HUDEP-2 (cell line): Measurements from ENCODE around the gene TOM1.
"Not testable (repeated sequence)": the region's sequence is repeated elsewhere in the genome, so short reads cannot be mapped to it uniquely, and the experiment has no call there.

Source experiments
- DNase-seq, 76 experiments: peaks; one replicate each; lab custom pipeline; 2025; ENCODE audit not compliant: unreplicated experiment in 76 of 76; lab: John Stamatoyannopoulos, UW

The TOM1 gene

DNA sequence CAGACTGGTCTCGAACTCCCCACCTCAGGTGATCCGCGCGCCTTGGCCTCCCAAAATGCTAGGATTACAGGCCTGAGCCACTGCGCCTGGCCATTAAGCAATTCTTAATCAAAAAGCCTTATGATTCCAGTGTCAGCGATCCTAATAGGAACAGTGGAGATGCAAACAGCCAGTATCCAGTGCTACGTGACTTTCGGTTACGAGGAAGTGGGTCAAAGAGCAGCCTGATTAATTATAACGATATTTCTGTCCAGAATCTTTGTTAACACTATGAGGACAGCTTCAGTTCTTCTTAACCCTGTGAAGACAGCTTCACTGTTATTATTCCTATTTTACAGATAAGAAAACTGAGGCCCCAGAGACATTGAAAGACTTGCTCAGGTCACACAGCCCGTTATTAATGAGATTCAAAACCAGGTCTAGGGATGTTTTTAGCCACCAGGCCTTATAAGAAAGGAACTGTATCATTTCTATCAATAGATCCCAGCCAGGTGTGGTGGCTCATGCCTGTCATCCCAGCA, 63.9 kb downstream of the TOM1 start:
- DNase-seq: no peak

DNA sequence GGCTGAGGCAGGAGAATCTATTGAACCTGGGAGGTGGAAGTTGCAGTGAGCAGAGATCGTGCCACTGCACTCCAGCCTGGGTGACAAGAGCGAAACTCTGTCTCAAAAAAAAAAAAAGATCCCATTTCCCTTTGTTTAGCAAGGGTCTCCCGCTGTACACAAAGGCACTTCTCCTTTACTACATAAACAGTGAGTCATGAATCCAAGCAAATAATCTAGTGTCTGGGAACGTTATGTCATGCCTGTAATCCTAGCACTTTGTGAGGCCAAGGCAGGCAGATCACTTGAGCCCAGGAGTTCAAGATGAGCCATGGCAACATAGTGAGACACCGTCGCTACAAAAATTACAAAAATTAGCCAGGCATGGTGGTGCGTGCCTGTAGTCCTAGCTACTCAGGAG, 64.5 kb downstream of the TOM1 start:
- not testable (repeated sequence) for DNase-seq

DNA sequence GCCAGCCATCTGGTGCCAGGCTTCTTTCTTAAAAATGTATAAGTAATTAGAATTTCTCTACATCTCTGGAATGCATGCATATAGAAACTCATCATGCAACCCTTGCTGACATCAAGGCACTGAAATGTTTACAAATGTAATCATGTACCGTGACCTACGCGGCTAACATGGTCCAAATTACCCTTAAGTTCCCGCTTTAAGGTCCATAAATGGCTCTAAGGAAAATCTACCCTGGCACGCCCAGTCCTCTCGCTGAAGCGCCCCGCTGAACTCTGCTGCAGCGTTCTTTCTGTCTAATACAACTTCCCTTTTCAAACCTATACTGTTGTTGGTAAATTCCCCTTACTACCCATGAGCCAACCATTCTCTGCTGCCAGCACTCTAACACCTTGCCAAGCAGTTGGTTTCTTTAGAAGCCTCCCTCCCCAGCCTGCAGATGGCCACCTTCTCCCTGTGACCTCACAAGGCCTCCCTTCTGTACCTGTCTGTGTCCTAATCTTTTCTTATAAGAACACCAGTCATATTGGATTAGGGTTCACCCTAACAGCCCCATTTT, 67.7 kb downstream of the TOM1 start:
- DNase-seq: peak in 11 of 76 experiments; percentile 4 to 40 (median 21)

- no peak for DNase-seq
Observed at GRCh38 chr22:35368386-35368785, 68.7 kb downstream of the TOM1 start.

GRCh38 chr22:35369996-35370395, 70.3 kb downstream of the TOM1 start:
- DNase-seq: no peak

DNA sequence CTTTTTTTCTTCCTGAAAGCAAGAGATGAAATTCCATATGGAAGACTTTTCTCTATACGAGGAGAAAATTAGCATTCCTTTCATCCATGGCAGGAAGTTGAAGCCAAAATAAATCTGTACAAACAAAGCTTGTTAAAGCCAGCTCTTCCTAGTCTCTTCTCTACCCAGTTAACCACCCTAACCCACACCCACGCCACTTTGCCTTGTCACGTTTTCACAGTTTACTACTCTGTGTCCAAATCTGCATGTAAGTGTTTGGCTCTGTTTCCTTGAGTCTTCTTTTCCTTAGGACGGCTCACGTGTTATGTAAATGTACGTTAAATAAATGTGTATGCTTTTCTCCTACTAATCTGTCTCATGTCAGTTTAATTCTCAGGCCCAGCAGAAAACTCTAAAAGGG, 74.1 kb downstream of the TOM1 start:
- DNase-seq: no peak

GRCh38 chr22:35375031-35375430, 75.3 kb downstream of the TOM1 start:
- no peak for DNase-seq

GRCh38 chr22:35375526-35375925, 75.8 kb downstream of the TOM1 start:
- DNase-seq: no peak

GRCh38 chr22:35376728-35377472, 77.2 kb downstream of the TOM1 start:
- DNase-seq: peak in 70 of 76 experiments; percentile 6 to 80 (median 46)

GRCh38 chr22:35377735-35378134, 78.0 kb downstream of the TOM1 start:
- DNase-seq: no peak

DNA sequence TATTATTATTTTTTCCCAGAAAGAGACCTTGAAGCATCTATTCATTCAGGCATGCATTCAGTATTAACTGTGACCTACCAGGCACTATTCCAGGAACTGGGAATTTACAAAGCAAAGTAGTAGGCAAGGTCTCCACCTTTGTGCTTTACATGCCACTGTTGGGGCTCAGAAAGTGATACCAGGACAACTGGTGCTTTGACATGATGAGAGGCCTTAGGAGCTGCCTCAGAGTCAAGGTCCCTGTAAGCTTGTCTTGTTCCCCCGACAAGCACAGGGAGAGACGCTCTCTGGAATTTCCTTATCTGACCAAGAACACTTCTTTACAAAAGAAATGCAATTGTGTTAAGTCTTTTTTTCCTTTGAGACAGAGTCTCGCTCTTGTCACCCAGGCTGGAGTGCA, 78.9 kb downstream of the TOM1 start:
- DNase-seq: no peak

- DNase-seq: no peak
Observed at GRCh38 chr22:35379146-35379993, 79.7 kb downstream of the TOM1 start.

- DNase-seq: no peak
Observed at GRCh38 chr22:35380013-35380412, 80.3 kb downstream of the TOM1 start.

DNA sequence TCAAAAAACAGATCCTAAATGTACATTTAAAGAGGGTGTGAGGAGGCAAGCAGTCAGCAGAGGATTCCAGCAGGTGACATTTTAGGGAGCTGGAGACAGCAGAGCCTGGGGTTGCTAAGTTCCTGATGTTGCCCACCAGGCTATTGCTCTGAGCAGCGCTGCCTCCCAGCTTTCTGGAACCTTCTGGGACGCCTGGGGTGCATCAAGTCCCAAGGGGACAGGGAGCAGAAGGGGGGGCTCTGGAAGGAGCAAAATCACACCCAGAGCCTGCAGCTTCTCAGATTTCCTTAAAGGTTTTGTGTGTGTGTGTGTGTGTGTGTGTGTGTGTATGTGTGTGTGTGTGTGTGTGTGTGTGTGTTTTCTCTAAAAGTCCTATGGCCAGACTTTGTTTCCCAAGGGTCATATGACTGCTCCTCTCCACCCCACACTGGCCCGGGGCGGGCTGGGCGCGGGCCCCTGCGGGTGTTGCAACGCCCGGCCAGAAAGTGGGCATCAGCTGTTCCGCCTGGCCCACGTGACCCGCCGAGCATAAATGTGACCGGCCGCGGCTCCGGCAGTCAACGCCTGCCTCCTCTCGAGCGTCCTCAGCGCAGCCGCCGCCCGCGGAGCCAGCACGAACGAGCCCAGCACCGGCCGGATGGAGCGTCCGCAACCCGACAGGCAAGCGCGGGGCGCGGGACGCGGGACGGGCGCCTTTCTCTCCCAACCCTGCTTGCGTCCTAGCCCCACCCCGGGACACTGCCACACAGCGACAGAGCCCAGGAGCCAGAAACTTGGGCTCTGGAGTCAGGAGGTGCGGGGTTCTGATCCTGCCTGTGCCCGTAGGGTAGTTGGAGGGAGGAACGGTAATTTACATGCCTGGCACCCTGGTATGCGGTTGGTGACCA, 81.1 kb downstream of the TOM1 start, which contains the start of gene HMOX1:
TSS of gene HMOX1 (plus strand) at position 560 of the 887 bp plus-strand sequence. CDS start at position 638, 78 bp downstream.
- DNase-seq: peak in 71 of 76 experiments; percentile 17 to 82 (median 58)

GRCh38 chr22:35381424-35382009, 81.8 kb downstream of the TOM1 start:
- peak in 2 of 76 experiments; percentile 42 to 49 for DNase-seq

DNA sequence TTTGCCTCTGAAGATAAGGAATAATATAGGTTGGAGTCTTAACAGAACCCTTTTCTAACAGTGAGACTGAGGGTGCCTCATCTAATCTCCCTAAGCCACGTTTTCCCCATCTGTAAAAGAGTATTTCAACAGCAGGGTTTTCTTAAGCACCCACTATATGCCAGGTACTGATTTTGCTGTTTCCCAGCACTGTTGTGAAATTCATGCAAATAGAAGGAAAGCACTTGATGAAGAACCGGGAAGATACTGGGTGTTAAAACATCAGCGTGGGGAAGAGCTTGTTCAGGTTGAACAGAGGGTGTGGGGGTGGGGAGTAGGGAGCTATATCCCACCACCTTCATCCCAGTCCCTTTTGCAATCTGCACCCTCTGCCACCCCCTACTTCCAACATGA, 84.0 kb downstream of the TOM1 start:
- no peak for DNase-seq

DNA sequence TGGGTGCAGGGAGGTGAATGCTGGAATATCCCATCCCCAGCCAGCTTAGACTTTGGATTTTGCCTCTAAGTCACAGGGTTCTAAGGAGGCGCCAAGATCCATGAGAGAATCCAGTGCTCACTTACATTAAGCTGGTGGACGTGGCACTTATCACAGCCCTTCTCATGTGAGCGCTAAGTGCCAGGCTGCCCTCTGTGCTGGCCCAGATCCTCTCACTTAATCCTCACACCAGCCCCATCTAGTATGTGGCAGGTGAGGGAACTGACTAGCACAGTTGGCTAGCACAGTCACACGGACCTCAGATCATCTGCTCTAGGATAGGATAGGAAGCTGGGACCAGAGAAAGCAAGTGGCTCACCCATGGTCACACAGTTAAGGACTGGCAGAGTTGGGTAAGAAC, 84.8 kb downstream of the TOM1 start:
- DNase-seq: peak in 1 of 76 experiments; percentile 1

GRCh38 chr22:35384975-35385588, 85.4 kb downstream of the TOM1 start:
- DNase-seq: no peak

DNA sequence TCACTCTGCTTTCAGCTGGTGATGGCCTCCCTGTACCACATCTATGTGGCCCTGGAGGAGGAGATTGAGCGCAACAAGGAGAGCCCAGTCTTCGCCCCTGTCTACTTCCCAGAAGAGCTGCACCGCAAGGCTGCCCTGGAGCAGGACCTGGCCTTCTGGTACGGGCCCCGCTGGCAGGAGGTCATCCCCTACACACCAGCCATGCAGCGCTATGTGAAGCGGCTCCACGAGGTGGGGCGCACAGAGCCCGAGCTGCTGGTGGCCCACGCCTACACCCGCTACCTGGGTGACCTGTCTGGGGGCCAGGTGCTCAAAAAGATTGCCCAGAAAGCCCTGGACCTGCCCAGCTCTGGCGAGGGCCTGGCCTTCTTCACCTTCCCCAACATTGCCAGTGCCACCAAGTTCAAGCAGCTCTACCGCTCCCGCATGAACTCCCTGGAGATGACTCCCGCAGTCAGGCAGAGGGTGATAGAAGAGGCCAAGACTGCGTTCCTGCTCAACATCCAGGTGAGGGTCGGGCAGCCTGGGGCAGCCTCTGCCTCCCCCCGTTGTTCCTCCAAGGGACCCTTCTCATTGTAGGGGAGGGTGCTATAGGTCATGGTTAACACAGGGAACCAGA, 87.1 kb downstream of the TOM1 start:
- DNase-seq: no peak
